Liver (tissue), 9 donors: Measurements from ENCODE around the gene CLDN6. TPM values are rescaled to one million over a fixed set of nuclear protein-coding genes. Genes with fewer than 3 reads are reported as not detected.

Experiments
- DNase-seq: peaks from one replicate; pipeline ENCODE4 v3.0.0-alpha.2; 2017; ENCODE audit warnings: low spot score
- H3K27ac ChIP-seq, 2 donors: one replicate each; pipeline ENCODE4 v1.7.0; 2013; ENCODE audit warnings: inconsistent platforms in 2 of 2, low read length in 2 of 2, control low read depth in 1 of 2, low read depth in 1 of 2, mild to moderate bottlenecking in 1 of 2
- H3K27me3 ChIP-seq, 4 donors: one replicate each; pipeline versions ENCODE4 v1.6.1 to v1.7.0; 2013; ENCODE audit warnings: low read length in 3 of 4, inconsistent platforms in 1 of 4, mild to moderate bottlenecking in 1 of 4, moderate library complexity in 1 of 4; ENCODE audit not compliant: control insufficient read depth in 4 of 4, insufficient read depth in 4 of 4
- H3K36me3 ChIP-seq, 4 donors: one replicate each; pipeline versions ENCODE4 v1.6.1 to v1.7.0; 2013; ENCODE audit warnings: low read length in 3 of 4, mild to moderate bottlenecking in 3 of 4, low read depth in 1 of 4, moderate library complexity in 1 of 4; ENCODE audit not compliant: control insufficient read depth in 4 of 4, insufficient read depth in 3 of 4
- H3K4me1 ChIP-seq, 4 donors: one replicate each; pipeline versions ENCODE4 v1.6.1 to v1.7.0; 2013; ENCODE audit warnings: low read length in 3 of 4, mild to moderate bottlenecking in 3 of 4, moderate library complexity in 1 of 4; ENCODE audit not compliant: control insufficient read depth in 4 of 4, insufficient read depth in 4 of 4
- H3K4me3 ChIP-seq, 3 donors: one replicate each; pipeline versions ENCODE4 v1.6.1 to v1.7.0; 2013; ENCODE audit warnings: low read length in 3 of 3, control low read depth in 1 of 3, low read depth in 1 of 3, mild to moderate bottlenecking in 1 of 3
- H3K9ac ChIP-seq, 2 donors: one replicate each; pipeline ENCODE4 v1.7.0; 2013; ENCODE audit warnings: low read length in 2 of 2, mild to moderate bottlenecking in 2 of 2, moderate library complexity in 2 of 2, control low read depth in 1 of 2, low read depth in 1 of 2
- H3K9me3 ChIP-seq, 4 donors: one replicate each; pipeline versions ENCODE4 v1.6.1 to v1.7.0; 2013; ENCODE audit warnings: low read length in 3 of 4; ENCODE audit not compliant: control insufficient read depth in 4 of 4
- EGR1 ChIP-seq, 2 donors: IDR thresholded peaks; 2 replicates each; pipeline ENCODE4 v1.6.1; 2016 to 2018; ENCODE audit warnings: antibody characterized with exemption in 2 of 2, low read depth in 2 of 2
- FOXA1 ChIP-seq: IDR thresholded peaks from 2 replicates; pipeline ENCODE4 v1.6.1; 2016; ENCODE audit warnings: antibody characterized with exemption
- FOXA2 ChIP-seq: IDR thresholded peaks from 2 replicates; pipeline ENCODE4 v1.6.1; 2016; ENCODE audit warnings: antibody characterized with exemption
- GABPA ChIP-seq, 2 donors: IDR thresholded peaks in 1 of 2; conservative IDR thresholded peaks in 1 of 2; 2 replicates each; pipeline ENCODE4 v1.6.1; 2016; ENCODE audit warnings: antibody characterized with exemption in 2 of 2, mild to moderate bottlenecking in 1 of 2, moderate library complexity in 1 of 2
- HNF4A ChIP-seq, 2 donors: conservative IDR thresholded peaks; 2 replicates each; pipeline ENCODE4 v1.6.1; 2016; ENCODE audit warnings: antibody characterized with exemption in 2 of 2, mild to moderate bottlenecking in 2 of 2
- HNF4G ChIP-seq: IDR thresholded peaks from 2 replicates; pipeline ENCODE4 v1.6.1; 2016; ENCODE audit warnings: antibody characterized with exemption
- JUND ChIP-seq, 2 donors: IDR thresholded peaks; 2 replicates each; pipeline ENCODE4 v1.6.1; 2016; ENCODE audit warnings: antibody characterized with exemption in 2 of 2
- NR2F2 ChIP-seq: IDR thresholded peaks from 2 replicates; pipeline ENCODE4 v1.6.1; 2016; ENCODE audit warnings: antibody characterized with exemption
- RAD21 ChIP-seq, 2 donors: IDR thresholded peaks; 2 replicates each; pipeline ENCODE4 v1.6.1; 2016; ENCODE audit warnings: antibody characterized with exemption in 2 of 2, mild to moderate bottlenecking in 2 of 2
- RXRA ChIP-seq, 2 donors: IDR thresholded peaks; 2 replicates each; pipeline ENCODE4 v1.6.1; 2017 to 2018; ENCODE audit warnings: antibody characterized with exemption in 2 of 2, mild to moderate bottlenecking in 1 of 2
- SP1 ChIP-seq: IDR thresholded peaks from 2 replicates; pipeline ENCODE4 v1.6.1; 2018; ENCODE audit warnings: antibody characterized with exemption, mild to moderate bottlenecking
- TAF1 ChIP-seq: conservative IDR thresholded peaks from 2 replicates; pipeline ENCODE4 v1.6.1; 2016; ENCODE audit warnings: antibody characterized with exemption, mild to moderate bottlenecking
- YY1 ChIP-seq: IDR thresholded peaks from 2 replicates; pipeline ENCODE4 v1.6.1; 2016; ENCODE audit warnings: antibody characterized with exemption, mild to moderate bottlenecking
- WGBS: extraction: QIAGEN DNeasy Blood & Tissue Kit; methylation state at CpG from one replicate; pipeline ENCODE4 v1.1.7; 2013; 5-methylcytosine and 5-hydroxymethylcytosine counted together
- polyA plus RNA-seq, 2 donors: library from polyadenylated mRNA; stranded (reverse) in 1 of 2; unstranded in 1 of 2; fragments of 200-250 nt in 1 of 2; fragments of >200 nt in 1 of 2; fragmentation: Nextera tagmentation in 1 of 2; extraction: Ambion mirVana in 1 of 2; gene quantifications; one replicate each; pipeline versions ENCODE4 v1.2.1 to v1.2.3, GENCODE V29; 2013 to 2015
- total RNA-seq, 2 donors: library from RNA; depleted of rRNA; stranded (reverse); fragments of >200 nt; gene quantifications; one replicate each; pipeline ENCODE4 v1.2.3, GENCODE V29; 2014
- TF ChIP-seq, protein P1 (sequence below): IDR thresholded peaks from 2 replicates; pipeline ENCODE4 v1.6.1; 2016; ENCODE audit warnings: antibody characterized with exemption, mild to moderate bottlenecking
- TF ChIP-seq, protein P2 (sequence below): fragments of 150-350 bp; IDR thresholded peaks from 2 replicates; pipeline ENCODE4 v1.5.1; 2017; ENCODE audit warnings: improper control_type of control experiment, low read depth, low read length; ENCODE audit not compliant: missing input control
- TF ChIP-seq, protein P3 (sequence below): IDR thresholded peaks from 2 replicates; pipeline ENCODE4 v1.6.1; 2016; ENCODE audit warnings: antibody characterized with exemption
- TF ChIP-seq, protein P4 (sequence below): IDR thresholded peaks from 2 replicates; pipeline ENCODE4 v1.6.1; 2016; ENCODE audit warnings: antibody characterized with exemption
- TF ChIP-seq, protein P5 (sequence below): IDR thresholded peaks from 2 replicates; pipeline ENCODE4 v1.6.1; 2016; ENCODE audit warnings: antibody characterized with exemption
- donor health status: healthy.
- donor health status: healthy.
- donor health status: healthy.
- donor health status: healthy.
- donor health status: healthy.

Gene CLDN6
- total and polyA plus RNA-seq, 4 donors, result 0.75 TPM; not detected in 3

DNA sequence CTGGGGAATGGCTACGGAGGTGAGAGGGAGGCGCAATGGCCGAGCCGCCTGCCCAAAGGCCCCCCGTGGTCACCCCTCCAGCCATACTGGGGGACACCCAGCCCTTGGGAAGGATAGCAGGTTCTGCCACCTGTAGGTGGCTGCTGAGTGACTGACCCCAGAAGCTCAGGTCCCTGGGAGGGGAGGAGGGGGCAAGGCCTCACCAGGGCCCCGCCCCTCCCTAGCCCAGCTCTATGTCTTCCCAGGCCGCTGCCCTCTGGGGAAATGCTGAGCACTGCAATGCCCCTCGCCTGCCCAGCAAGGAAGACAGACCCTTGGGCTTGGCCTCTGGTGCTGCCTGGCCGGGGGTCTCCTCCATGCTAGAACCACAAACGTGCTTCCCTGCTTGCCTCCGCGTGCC lies 16.7 kb downstream of the CLDN6 start:
- TF ChIP-seq, protein P1, sequence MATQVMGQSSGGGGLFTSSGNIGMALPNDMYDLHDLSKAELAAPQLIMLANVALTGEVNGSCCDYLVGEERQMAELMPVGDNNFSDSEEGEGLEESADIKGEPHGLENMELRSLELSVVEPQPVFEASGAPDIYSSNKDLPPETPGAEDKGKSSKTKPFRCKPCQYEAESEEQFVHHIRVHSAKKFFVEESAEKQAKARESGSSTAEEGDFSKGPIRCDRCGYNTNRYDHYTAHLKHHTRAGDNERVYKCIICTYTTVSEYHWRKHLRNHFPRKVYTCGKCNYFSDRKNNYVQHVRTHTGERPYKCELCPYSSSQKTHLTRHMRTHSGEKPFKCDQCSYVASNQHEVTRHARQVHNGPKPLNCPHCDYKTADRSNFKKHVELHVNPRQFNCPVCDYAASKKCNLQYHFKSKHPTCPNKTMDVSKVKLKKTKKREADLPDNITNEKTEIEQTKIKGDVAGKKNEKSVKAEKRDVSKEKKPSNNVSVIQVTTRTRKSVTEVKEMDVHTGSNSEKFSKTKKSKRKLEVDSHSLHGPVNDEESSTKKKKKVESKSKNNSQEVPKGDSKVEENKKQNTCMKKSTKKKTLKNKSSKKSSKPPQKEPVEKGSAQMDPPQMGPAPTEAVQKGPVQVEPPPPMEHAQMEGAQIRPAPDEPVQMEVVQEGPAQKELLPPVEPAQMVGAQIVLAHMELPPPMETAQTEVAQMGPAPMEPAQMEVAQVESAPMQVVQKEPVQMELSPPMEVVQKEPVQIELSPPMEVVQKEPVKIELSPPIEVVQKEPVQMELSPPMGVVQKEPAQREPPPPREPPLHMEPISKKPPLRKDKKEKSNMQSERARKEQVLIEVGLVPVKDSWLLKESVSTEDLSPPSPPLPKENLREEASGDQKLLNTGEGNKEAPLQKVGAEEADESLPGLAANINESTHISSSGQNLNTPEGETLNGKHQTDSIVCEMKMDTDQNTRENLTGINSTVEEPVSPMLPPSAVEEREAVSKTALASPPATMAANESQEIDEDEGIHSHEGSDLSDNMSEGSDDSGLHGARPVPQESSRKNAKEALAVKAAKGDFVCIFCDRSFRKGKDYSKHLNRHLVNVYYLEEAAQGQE, result no peak
- H3K27ac ChIP-seq, result no peak overlapping the region
- H3K27me3 ChIP-seq, result no peaks in the 10 kb centered on the region
- H3K4me3 ChIP-seq, result no peak overlapping the region
- no peaks in the 10 kb centered on the region for H3K9me3 ChIP-seq
- H3K9ac ChIP-seq, result no peak overlapping the region
- 88% methylated on average over 12 of the region's 12 CpGs for WGBS
- H3K4me1 ChIP-seq, result peaks cover 0 to 5% (median 5%) of the 10 kb centered on the region in 4 donors
- no peak for DNase-seq
- H3K36me3 ChIP-seq, result no peaks in the 10 kb centered on the region

DNA sequence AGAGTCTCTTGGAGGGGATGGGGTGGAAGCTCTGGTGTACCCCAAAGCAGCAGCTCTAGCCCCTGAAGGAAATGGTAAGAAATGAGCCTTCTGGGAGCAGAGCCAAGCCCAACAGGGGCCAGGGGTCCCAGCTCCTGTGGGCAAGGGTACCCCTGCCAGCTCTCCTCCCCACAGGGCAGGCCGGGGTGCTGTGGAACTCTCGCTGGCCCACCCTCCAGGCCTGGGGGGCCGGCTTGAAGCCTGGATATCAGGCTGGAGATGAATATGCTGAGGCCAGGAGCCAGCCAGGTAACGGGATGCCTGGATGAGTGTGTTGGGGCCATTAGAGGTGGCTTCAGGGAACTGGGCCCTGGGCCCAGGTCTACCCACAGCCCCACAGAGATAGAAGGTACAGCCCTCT lies 17.4 kb downstream of the CLDN6 start:
- H3K27ac ChIP-seq, result no peak overlapping the region
- H3K4me3 ChIP-seq, result no peak overlapping the region
- no peak for TF ChIP-seq YY1
- no peak for TF ChIP-seq EGR1 (IDR thresholded peaks at IDR 0.05; ENCODE audit: low read depth in 2 of 2)
- no peak for TF ChIP-seq FOXA1
- no peak for TF ChIP-seq HNF4G
- no peak for TF ChIP-seq GABPA (IDR thresholded peaks at IDR 0.05 in 1 of 2, conservative IDR thresholded peaks at IDR 0.05 in 1 of 2)
- TF ChIP-seq, protein P2, sequence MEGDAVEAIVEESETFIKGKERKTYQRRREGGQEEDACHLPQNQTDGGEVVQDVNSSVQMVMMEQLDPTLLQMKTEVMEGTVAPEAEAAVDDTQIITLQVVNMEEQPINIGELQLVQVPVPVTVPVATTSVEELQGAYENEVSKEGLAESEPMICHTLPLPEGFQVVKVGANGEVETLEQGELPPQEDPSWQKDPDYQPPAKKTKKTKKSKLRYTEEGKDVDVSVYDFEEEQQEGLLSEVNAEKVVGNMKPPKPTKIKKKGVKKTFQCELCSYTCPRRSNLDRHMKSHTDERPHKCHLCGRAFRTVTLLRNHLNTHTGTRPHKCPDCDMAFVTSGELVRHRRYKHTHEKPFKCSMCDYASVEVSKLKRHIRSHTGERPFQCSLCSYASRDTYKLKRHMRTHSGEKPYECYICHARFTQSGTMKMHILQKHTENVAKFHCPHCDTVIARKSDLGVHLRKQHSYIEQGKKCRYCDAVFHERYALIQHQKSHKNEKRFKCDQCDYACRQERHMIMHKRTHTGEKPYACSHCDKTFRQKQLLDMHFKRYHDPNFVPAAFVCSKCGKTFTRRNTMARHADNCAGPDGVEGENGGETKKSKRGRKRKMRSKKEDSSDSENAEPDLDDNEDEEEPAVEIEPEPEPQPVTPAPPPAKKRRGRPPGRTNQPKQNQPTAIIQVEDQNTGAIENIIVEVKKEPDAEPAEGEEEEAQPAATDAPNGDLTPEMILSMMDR, result no peak
- no peak for TF ChIP-seq FOXA2
- TF ChIP-seq JUND (IDR thresholded peaks at IDR 0.05), result no peak
- no peak for TF ChIP-seq TAF1
- TF ChIP-seq HNF4A (conservative IDR thresholded peaks at IDR 0.05), result no peak
- no peak for TF ChIP-seq RAD21 (IDR thresholded peaks at IDR 0.05)
- TF ChIP-seq, protein P3, sequence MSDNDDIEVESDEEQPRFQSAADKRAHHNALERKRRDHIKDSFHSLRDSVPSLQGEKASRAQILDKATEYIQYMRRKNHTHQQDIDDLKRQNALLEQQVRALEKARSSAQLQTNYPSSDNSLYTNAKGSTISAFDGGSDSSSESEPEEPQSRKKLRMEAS, result no peak
- TF ChIP-seq, protein P1, result no peak
- TF ChIP-seq SP1, result no peak
- TF ChIP-seq, protein P4, sequence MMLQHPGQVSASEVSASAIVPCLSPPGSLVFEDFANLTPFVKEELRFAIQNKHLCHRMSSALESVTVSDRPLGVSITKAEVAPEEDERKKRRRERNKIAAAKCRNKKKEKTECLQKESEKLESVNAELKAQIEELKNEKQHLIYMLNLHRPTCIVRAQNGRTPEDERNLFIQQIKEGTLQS, result no peak
- TF ChIP-seq NR2F2, result no peak
- TF ChIP-seq, protein P5, sequence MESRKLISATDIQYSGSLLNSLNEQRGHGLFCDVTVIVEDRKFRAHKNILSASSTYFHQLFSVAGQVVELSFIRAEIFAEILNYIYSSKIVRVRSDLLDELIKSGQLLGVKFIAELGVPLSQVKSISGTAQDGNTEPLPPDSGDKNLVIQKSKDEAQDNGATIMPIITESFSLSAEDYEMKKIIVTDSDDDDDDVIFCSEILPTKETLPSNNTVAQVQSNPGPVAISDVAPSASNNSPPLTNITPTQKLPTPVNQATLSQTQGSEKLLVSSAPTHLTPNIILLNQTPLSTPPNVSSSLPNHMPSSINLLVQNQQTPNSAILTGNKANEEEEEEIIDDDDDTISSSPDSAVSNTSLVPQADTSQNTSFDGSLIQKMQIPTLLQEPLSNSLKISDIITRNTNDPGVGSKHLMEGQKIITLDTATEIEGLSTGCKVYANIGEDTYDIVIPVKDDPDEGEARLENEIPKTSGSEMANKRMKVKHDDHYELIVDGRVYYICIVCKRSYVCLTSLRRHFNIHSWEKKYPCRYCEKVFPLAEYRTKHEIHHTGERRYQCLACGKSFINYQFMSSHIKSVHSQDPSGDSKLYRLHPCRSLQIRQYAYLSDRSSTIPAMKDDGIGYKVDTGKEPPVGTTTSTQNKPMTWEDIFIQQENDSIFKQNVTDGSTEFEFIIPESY, result no peak
- no peak for TF ChIP-seq RXRA (IDR thresholded peaks at IDR 0.05)
- WGBS, result 92% methylated on average over 4 of the region's 4 CpGs
- DNase-seq, result no peak
- no peaks in the 10 kb centered on the region for H3K9me3 ChIP-seq
- H3K9ac ChIP-seq, result no peak overlapping the region
- no peaks in the 10 kb centered on the region for H3K36me3 ChIP-seq
- no peaks in the 10 kb centered on the region for H3K27me3 ChIP-seq
- peaks cover 0 to 2% (median 0%) of the 10 kb centered on the region in 4 donors for H3K4me1 ChIP-seq
